Hepatocyte (in vitro differentiated cells): ENCODE measurements around the gene HM13. TPM values are rescaled to one million over a fixed set of nuclear protein-coding genes. Genes with fewer than 3 reads are reported as not detected.

Source experiments
- DNase-seq: peaks from one replicate; pipeline ENCODE4 v3.0.0-alpha.2; 2016; ENCODE audit warnings: low spot score
- H2AFZ ChIP-seq: fragments of 200-600 bp; sonication (generic); 2 replicates; pipeline ENCODE4 v1.6.0; 2016; ENCODE audit warnings: antibody characterized with exemption, mild to moderate bottlenecking
- H3K27ac ChIP-seq: fragments of 200-600 bp; sonication (generic); 2 replicates; pipeline ENCODE4 v1.5.1; 2016; ENCODE audit warnings: mild to moderate bottlenecking
- H3K27me3 ChIP-seq: fragments of 200-600 bp; sonication (generic); 2 replicates; pipeline ENCODE4 v1.6.1; 2016
- H3K36me3 ChIP-seq: fragments of 200-600 bp; sonication (generic); replicated peaks from 2 replicates; pipeline ENCODE4 v1.5.1; 2016; ENCODE audit warnings: low read depth; ENCODE audit not compliant: insufficient read depth
- H3K4me1 ChIP-seq: fragments of 200-600 bp; sonication (generic); 2 replicates; pipeline ENCODE4 v1.5.1; 2016; ENCODE audit warnings: mild to moderate bottlenecking, moderate library complexity; ENCODE audit not compliant: insufficient read depth
- H3K4me2 ChIP-seq: fragments of 200-600 bp; sonication (generic); 2 replicates; pipeline ENCODE4 v1.6.0; 2016
- H3K4me3 ChIP-seq: fragments of 200-600 bp; sonication (generic); 2 replicates; pipeline ENCODE4 v1.5.1; 2016; ENCODE audit warnings: mild to moderate bottlenecking
- H3K79me2 ChIP-seq: fragments of 200-600 bp; sonication (generic); 2 replicates; pipeline ENCODE4 v1.6.0; 2017; ENCODE audit warnings: mild to moderate bottlenecking
- H3K9me2 ChIP-seq: fragments of 200-600 bp; sonication (generic); replicated peaks from 2 replicates; pipeline ENCODE4 v1.6.0; 2017; ENCODE audit warnings: mild to moderate bottlenecking; ENCODE audit not compliant: insufficient read depth
- H3K9me3 ChIP-seq: fragments of 200-600 bp; sonication (generic); 2 replicates; pipeline ENCODE4 v1.5.1; 2016; ENCODE audit warnings: low read depth, mild to moderate bottlenecking
- H4K20me1 ChIP-seq: fragments of 200-600 bp; sonication (generic); 2 replicates; pipeline ENCODE4 v1.6.0; 2016; ENCODE audit warnings: mild to moderate bottlenecking; ENCODE audit not compliant: insufficient read depth, poor library complexity, severe bottlenecking
- CTCF ChIP-seq: fragments of 200-600 bp; sonication (generic); IDR thresholded peaks from 2 replicates; pipeline ENCODE4 v1.5.1; 2016; ENCODE audit warnings: antibody characterized with exemption, mild to moderate bottlenecking; ENCODE audit not compliant: poor library complexity
- EZH2 ChIP-seq: fragments of 200-600 bp; sonication (generic); IDR thresholded peaks from 2 replicates; pipeline ENCODE4 v1.6.1; 2016; ENCODE audit warnings: antibody characterized with exemption, mild to moderate bottlenecking, borderline replicate concordance
- EZH2phosphoT487 ChIP-seq: fragments of 200-600 bp; sonication (generic); IDR thresholded peaks from one replicate; pipeline ENCODE4 v1.6.1; 2018; ENCODE audit warnings: antibody characterized with exemption, mild to moderate bottlenecking, low read depth, moderate library complexity; ENCODE audit not compliant: unreplicated experiment, severe bottlenecking
- WGBS: methylation state at CpG from one replicate; pipeline ENCODE4 v1.1.6; 2016; ENCODE audit warnings: low lambda C conversion rate; ENCODE audit errors: missing lambda C conversion rate; 5-methylcytosine and 5-hydroxymethylcytosine counted together
- polyA plus RNA-seq: library from polyadenylated mRNA; unstranded; fragments of >200 nt; fragmentation: Nextera tagmentation; extraction: Ambion mirVana; gene quantifications from 2 replicates; pipeline ENCODE4 v1.2.1, GENCODE V29; 2016
- total RNA-seq: library from RNA; depleted of rRNA; stranded (reverse); fragments of >200 nt; gene quantifications from 2 replicates; pipeline ENCODE4 v1.2.3, GENCODE V29; 2014

Gene HM13
- total and polyA plus RNA-seq, 2 experiments from 2014 or later: 219 to 461 TPM

- WGBS: 94% methylated on average over 2 of the region's 2 CpGs
- no peak overlapping the region for H3K4me3 ChIP-seq
- no peak overlapping the region for H2AFZ ChIP-seq
- H4K20me1 ChIP-seq: no peaks in the 10 kb centered on the region
- TF ChIP-seq EZH2 (no peak), EZH2phosphoT487 (no peak), CTCF (no peak)
- no peaks in the 10 kb centered on the region for H3K79me2 ChIP-seq
- peaks cover 39% of the 10 kb centered on the region for H3K4me1 ChIP-seq
- no peaks in the 10 kb centered on the region for H3K9me3 ChIP-seq
- H3K27me3 ChIP-seq: no peaks in the 10 kb centered on the region
- peak overlapping the region; percentile 90 for H3K27ac ChIP-seq
- no peaks in the 10 kb centered on the region for H3K9me2 ChIP-seq
- H3K4me2 ChIP-seq: no peak overlapping the region
- H3K36me3 ChIP-seq: no peaks in the 10 kb centered on the region
- peak; percentile 6 for DNase-seq
Observed at GRCh38 chr20:31597481-31597855, 83.2 kb downstream of the HM13 start.

DNA sequence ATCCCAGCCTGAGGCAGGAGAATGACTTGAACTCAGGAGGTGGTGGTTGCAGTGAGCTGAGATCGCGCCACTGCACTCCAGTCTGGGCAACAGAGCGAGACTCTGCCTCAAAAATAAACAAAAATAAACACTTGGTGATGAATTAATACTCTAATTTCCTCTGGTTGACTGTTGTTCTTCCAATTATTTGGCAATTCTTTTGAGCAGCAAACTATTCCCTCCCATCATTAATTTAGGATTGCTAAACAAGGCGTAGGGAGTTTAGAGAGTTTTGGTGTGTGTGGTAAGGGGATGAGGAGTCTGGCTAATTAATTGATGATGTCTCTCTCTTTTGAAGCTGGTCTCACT is 88.2 kb downstream of the HM13 start:
- peak overlapping the region; percentile 97 for H3K27ac ChIP-seq

GRCh38 chr20:31602779-31603441 is 88.7 kb downstream of the HM13 start:
- peak; percentile 67 for DNase-seq
- Histone ChIP-seq H3K36me3 (no peaks in the 10 kb centered on the region), H3K27ac (peak overlapping the region; percentile 97), H3K79me2 (peaks cover 22% of the 10 kb centered on the region), H3K4me1 (peaks cover 22% of the 10 kb centered on the region), H3K9me2 (no peaks in the 10 kb centered on the region), H4K20me1 (peaks cover 13% of the 10 kb centered on the region), H3K4me2 (peak overlapping the region; percentile 6), H2AFZ (no peak overlapping the region), H3K27me3 (no peaks in the 10 kb centered on the region), H3K9me3 (no peaks in the 10 kb centered on the region), H3K4me3 (no peak overlapping the region)
- 68% methylated on average over 17 of the region's 17 CpGs for WGBS
- TF ChIP-seq CTCF (peak; percentile 1), EZH2phosphoT487 (no peak), EZH2 (no peak)

More for the DNA sequence above, 88.2 kb downstream of the HM13 start:
- DNase-seq: no peak
- TF ChIP-seq EZH2: no peak
- no peak for TF ChIP-seq EZH2phosphoT487
- TF ChIP-seq CTCF: no peak
- 87% methylated on average over 4 of the region's 4 CpGs for WGBS
- Histone ChIP-seq H3K27me3 (no peaks in the 10 kb centered on the region), H4K20me1 (peaks cover 13% of the 10 kb centered on the region), H2AFZ (no peak overlapping the region), H3K4me1 (peaks cover 17% of the 10 kb centered on the region), H3K9me2 (no peaks in the 10 kb centered on the region), H3K36me3 (no peaks in the 10 kb centered on the region), H3K79me2 (peaks cover 22% of the 10 kb centered on the region), H3K4me2 (peak overlapping the region; percentile 6), H3K9me3 (no peaks in the 10 kb centered on the region), H3K4me3 (no peak overlapping the region)
